ENCODE results near the gene CPAMD8. TPM values are rescaled to one million over a fixed set of nuclear protein-coding genes. Genes with fewer than 3 reads are reported as not detected.
A peak's percentile ranks its signal among the peaks of the same experiment; 100 is the strongest.

The CPAMD8 gene
- total RNA-seq, 1 experiment from 2014 or later = 0.34 TPM

- Histone ChIP-seq H3K4me3 (no peak overlapping the region), H3K27me3 (replicated peaks) (no peaks in the 10 kb centered on the region), H3K36me3 (no peaks in the 10 kb centered on the region), H3K9me3 (replicated peaks) (0 out of 2 replicates have a peak, but pooled peaks cover 3% of the 10 kb centered on the region), H3K4me1 (replicated peaks) (no peaks in the 10 kb centered on the region), H3K27ac (no peak overlapping the region)
- DNase-seq (ENCODE audit: low read depth in 1 of 2, low spot score in 2 of 2) = no peak
These were observed 123.3 kb downstream of the CPAMD8 start for GRCh38 chr19:16903347-16903746.

GRCh38 chr19:16902545-16902944 lies 124.1 kb downstream of the CPAMD8 start:
- no peak for DNase-seq (ENCODE audit: low read depth in 1 of 2, low spot score in 2 of 2)
- 0 out of 2 replicates have a peak, but pooled peaks cover 3% of the 10 kb centered on the region for H3K9me3 ChIP-seq (replicated peaks)

GRCh38 chr19:16901491-16902175 lies 125.0 kb downstream of the CPAMD8 start:
- H3K36me3 ChIP-seq = no peaks in the 10 kb centered on the region
- no peaks in the 10 kb centered on the region for H3K27me3 ChIP-seq (replicated peaks)
- no peak for DNase-seq (ENCODE audit: low read depth in 1 of 2, low spot score in 2 of 2)
- no peak overlapping the region for H3K27ac ChIP-seq
- peaks cover 3% of the 10 kb centered on the region; the same call in 1 of the 2 replicates for H3K9me3 ChIP-seq (replicated peaks)
- H3K4me1 ChIP-seq (replicated peaks) = peaks cover 6% of the 10 kb centered on the region
- H3K4me3 ChIP-seq = no peak overlapping the region

More at GRCh38 chr19:16902545-16902944, 124.1 kb downstream of the CPAMD8 start:
- Histone ChIP-seq H3K27ac (no peak overlapping the region), H3K4me3 (no peak overlapping the region), H3K27me3 (replicated peaks) (no peaks in the 10 kb centered on the region), H3K36me3 (no peaks in the 10 kb centered on the region), H3K4me1 (replicated peaks) (peaks cover 4% of the 10 kb centered on the region)

- H3K27ac ChIP-seq = no peak overlapping the region
- DNase-seq (ENCODE audit: low read depth in 1 of 2, low spot score in 2 of 2) = peak; percentile 42 to 60
- no peak overlapping the region for H3K4me3 ChIP-seq
- no peaks in the 10 kb centered on the region for H3K27me3 ChIP-seq (replicated peaks)
- peaks cover 12% of the 10 kb centered on the region for H3K4me1 ChIP-seq (replicated peaks)
- peaks cover 3% of the 10 kb centered on the region; the same call in 1 of the 2 replicates for H3K9me3 ChIP-seq (replicated peaks)
- H3K36me3 ChIP-seq = no peaks in the 10 kb centered on the region
These were observed 127.0 kb downstream of the CPAMD8 start for GRCh38 chr19:16899566-16900075.

GRCh38 chr19:16898361-16899015 lies 128.1 kb downstream of the CPAMD8 start:
- Histone ChIP-seq H3K36me3 (no peaks in the 10 kb centered on the region), H3K4me3 (no peak overlapping the region), H3K4me1 (replicated peaks) (peaks cover 12% of the 10 kb centered on the region), H3K27me3 (replicated peaks) (no peaks in the 10 kb centered on the region), H3K27ac (no peak overlapping the region), H3K9me3 (replicated peaks) (no peaks in the 10 kb centered on the region; the same call in 1 of the 2 replicates)
- DNase-seq (ENCODE audit: low read depth in 1 of 2, low spot score in 2 of 2) = no peak

- Histone ChIP-seq H3K27ac (no peak overlapping the region), H3K9me3 (replicated peaks) (no peaks in the 10 kb centered on the region; the same call in 1 of the 2 replicates), H3K4me3 (peak overlapping the region; percentile 51), H3K27me3 (replicated peaks) (no peaks in the 10 kb centered on the region), H3K36me3 (no peaks in the 10 kb centered on the region), H3K4me1 (replicated peaks) (peaks cover 12% of the 10 kb centered on the region)
- DNase-seq (ENCODE audit: low read depth in 1 of 2, low spot score in 2 of 2) = no peak
These were observed 128.8 kb downstream of the CPAMD8 start for GRCh38 chr19:16897856-16898161.

- no peak overlapping the region for H3K27ac ChIP-seq
- peak overlapping the region; percentile 51 for H3K4me3 ChIP-seq
- peaks cover 12% of the 10 kb centered on the region for H3K4me1 ChIP-seq (replicated peaks)
- H3K36me3 ChIP-seq = no peaks in the 10 kb centered on the region
- no peaks in the 10 kb centered on the region for H3K27me3 ChIP-seq (replicated peaks)
- H3K9me3 ChIP-seq (replicated peaks) = no peaks in the 10 kb centered on the region; the same call in 1 of the 2 replicates
- DNase-seq (ENCODE audit: low read depth in 1 of 2, low spot score in 2 of 2) = peak; percentile 80 to 97
These were observed 129.4 kb downstream of the CPAMD8 start for GRCh38 chr19:16897029-16897855.

- DNase-seq (ENCODE audit: low read depth in 1 of 2, low spot score in 2 of 2) = peak in 1 of 2 experiments; percentile 35
- H3K36me3 ChIP-seq = no peaks in the 10 kb centered on the region
- H3K4me1 ChIP-seq (replicated peaks) = peaks cover 12% of the 10 kb centered on the region
- peak overlapping the region; percentile 46 for H3K4me3 ChIP-seq
- H3K27me3 ChIP-seq (replicated peaks) = no peaks in the 10 kb centered on the region
- H3K9me3 ChIP-seq (replicated peaks) = no peaks in the 10 kb centered on the region; the same call in 1 of the 2 replicates
- H3K27ac ChIP-seq = peak overlapping the region; percentile 44
These were observed 130.2 kb downstream of the CPAMD8 start for GRCh38 chr19:16896146-16897028.

GRCh38 chr19:16895467-16896145 lies 131.0 kb downstream of the CPAMD8 start:
- H3K36me3 ChIP-seq = no peaks in the 10 kb centered on the region
- H3K27ac ChIP-seq = no peak overlapping the region
- peaks cover 12% of the 10 kb centered on the region for H3K4me1 ChIP-seq (replicated peaks)
- H3K4me3 ChIP-seq = peak overlapping the region; percentile 46
- no peaks in the 10 kb centered on the region; the same call in 1 of the 2 replicates for H3K9me3 ChIP-seq (replicated peaks)
- peak in 1 of 2 experiments; percentile 14 for DNase-seq (ENCODE audit: low read depth in 1 of 2, low spot score in 2 of 2)
- no peaks in the 10 kb centered on the region for H3K27me3 ChIP-seq (replicated peaks)

- H3K9me3 ChIP-seq (replicated peaks) = no peaks in the 10 kb centered on the region; the same call in 1 of the 2 replicates
- H3K4me3 ChIP-seq = no peak overlapping the region
- H3K27ac ChIP-seq = no peak overlapping the region
- no peaks in the 10 kb centered on the region for H3K27me3 ChIP-seq (replicated peaks)
- no peak for DNase-seq (ENCODE audit: low read depth in 1 of 2, low spot score in 2 of 2)
- H3K36me3 ChIP-seq = no peaks in the 10 kb centered on the region
- peaks cover 13% of the 10 kb centered on the region for H3K4me1 ChIP-seq (replicated peaks)
These were observed 132.5 kb downstream of the CPAMD8 start for GRCh38 chr19:16894080-16894479.

GRCh38 chr19:16893686-16893989 lies 133.0 kb downstream of the CPAMD8 start:
- no peak for DNase-seq (ENCODE audit: low read depth in 1 of 2, low spot score in 2 of 2)
- Histone ChIP-seq H3K36me3 (no peaks in the 10 kb centered on the region), H3K4me1 (replicated peaks) (peaks cover 18% of the 10 kb centered on the region), H3K4me3 (no peak overlapping the region), H3K27ac (no peak overlapping the region), H3K27me3 (replicated peaks) (no peaks in the 10 kb centered on the region), H3K9me3 (replicated peaks) (no peaks in the 10 kb centered on the region; the same call in 1 of the 2 replicates)

GRCh38 chr19:16892868-16893685 lies 133.5 kb downstream of the CPAMD8 start:
- H3K36me3 ChIP-seq = no peaks in the 10 kb centered on the region
- H3K9me3 ChIP-seq (replicated peaks) = no peaks in the 10 kb centered on the region; the same call in 1 of the 2 replicates
- peaks cover 23% of the 10 kb centered on the region for H3K4me1 ChIP-seq (replicated peaks)
- H3K4me3 ChIP-seq = no peak overlapping the region
- no peak for DNase-seq (ENCODE audit: low read depth in 1 of 2, low spot score in 2 of 2)
- H3K27me3 ChIP-seq (replicated peaks) = no peaks in the 10 kb centered on the region
- no peak overlapping the region for H3K27ac ChIP-seq

Data from SJSA1 (cell line).